NB4 (cell line): ENCODE results near the gene SRRM1.

Experiments used
- POLR2A ChIP-seq: IDR thresholded peaks from 2 replicates; pipeline ENCODE4 v1.6.1; 2011; ENCODE audit warnings: mild to moderate bottlenecking; ENCODE audit not compliant: insufficient read length; ENCODE audit errors: extremely low read depth
- TF ChIP-seq, protein P1 (sequence below): IDR thresholded peaks from one replicate; pipeline ENCODE4 v1.5.1; 2012; ENCODE audit warnings: low read depth, low read length
- TF ChIP-seq, protein P2 (sequence below): IDR thresholded peaks from 2 replicates; pipeline ENCODE4 v1.6.1; 2011; ENCODE audit warnings: low read depth, low read length

DNA sequence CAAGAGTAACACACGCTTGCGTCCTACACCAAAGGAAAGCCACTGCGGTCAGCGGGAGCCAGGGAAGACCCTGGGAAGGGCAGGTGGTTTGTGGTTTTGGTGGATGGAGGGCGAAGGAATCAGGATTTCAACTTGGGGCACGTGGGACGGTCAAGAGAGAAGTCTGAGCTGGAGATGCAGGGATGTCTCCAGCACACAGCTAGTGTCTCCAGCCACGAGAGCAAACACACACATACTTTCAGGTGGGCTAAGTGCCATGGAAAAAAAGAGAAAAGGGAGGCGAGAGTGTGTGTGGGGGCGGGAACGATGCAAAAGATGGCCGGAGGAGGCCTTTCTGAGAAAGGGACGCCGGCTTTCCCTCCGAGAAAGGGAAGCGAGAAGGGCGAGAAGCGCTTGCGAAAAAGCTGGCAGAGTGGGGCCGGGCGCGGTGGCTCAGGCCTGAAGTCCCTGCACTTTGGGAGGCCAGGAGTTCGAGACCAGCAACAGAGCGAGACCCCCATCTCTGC lies 1.4 kb upstream of the SRRM1 start:
- no peak for TF ChIP-seq POLR2A
- TF ChIP-seq, protein P1, sequence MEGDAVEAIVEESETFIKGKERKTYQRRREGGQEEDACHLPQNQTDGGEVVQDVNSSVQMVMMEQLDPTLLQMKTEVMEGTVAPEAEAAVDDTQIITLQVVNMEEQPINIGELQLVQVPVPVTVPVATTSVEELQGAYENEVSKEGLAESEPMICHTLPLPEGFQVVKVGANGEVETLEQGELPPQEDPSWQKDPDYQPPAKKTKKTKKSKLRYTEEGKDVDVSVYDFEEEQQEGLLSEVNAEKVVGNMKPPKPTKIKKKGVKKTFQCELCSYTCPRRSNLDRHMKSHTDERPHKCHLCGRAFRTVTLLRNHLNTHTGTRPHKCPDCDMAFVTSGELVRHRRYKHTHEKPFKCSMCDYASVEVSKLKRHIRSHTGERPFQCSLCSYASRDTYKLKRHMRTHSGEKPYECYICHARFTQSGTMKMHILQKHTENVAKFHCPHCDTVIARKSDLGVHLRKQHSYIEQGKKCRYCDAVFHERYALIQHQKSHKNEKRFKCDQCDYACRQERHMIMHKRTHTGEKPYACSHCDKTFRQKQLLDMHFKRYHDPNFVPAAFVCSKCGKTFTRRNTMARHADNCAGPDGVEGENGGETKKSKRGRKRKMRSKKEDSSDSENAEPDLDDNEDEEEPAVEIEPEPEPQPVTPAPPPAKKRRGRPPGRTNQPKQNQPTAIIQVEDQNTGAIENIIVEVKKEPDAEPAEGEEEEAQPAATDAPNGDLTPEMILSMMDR = no peak
- TF ChIP-seq, protein P2, sequence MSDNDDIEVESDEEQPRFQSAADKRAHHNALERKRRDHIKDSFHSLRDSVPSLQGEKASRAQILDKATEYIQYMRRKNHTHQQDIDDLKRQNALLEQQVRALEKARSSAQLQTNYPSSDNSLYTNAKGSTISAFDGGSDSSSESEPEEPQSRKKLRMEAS = no peak
